ENCODE measurements around the gene AP1M2.

Gene AP1M2

DNA sequence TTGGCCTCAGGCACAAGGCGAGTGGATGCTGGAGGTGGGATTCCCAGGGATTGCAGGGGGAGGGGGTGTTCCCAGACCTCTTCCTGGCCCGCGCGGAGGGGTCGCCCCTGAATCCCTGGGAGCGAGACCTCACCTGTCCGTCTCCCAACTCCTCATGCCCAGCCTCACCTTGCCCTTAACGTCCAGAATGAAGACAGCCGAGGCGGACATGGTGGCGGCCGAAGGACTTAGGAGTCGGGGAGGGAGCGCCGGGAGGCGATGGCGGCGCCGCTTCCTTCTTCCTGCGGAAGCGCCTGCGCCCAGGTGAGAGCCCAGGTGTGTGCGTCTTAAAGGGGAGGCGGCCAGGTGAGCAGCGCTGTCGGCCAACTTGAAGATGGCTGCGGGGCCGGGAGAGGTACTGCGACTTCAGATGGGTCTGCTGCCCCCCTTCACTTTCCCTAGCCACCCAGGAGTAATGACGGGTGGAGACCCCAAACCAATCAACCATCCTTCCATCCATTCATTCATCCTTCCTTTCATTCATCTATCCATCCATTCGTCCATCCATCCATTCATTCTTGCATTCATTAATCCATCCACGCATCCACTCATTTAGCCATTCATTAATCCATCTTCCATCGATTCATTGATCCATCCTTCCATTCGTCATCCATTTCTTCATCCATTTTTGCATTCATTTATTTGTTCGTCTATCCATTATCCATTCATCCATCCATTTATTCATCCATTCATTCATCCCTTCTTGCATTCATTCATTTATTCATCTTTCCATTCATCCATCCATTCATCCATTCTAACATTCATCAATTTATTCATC, at the start of gene AP1M2:
TSS of gene AP1M2 (minus strand) at position 291 of the 817 bp plus-strand sequence. CDS start at position 210, 81 bp downstream.
- no peak for FAIRE-seq

GRCh38 chr19:10636304-10636972, 49.3 kb upstream of the AP1M2 start:
- no peak for FAIRE-seq

DNA sequence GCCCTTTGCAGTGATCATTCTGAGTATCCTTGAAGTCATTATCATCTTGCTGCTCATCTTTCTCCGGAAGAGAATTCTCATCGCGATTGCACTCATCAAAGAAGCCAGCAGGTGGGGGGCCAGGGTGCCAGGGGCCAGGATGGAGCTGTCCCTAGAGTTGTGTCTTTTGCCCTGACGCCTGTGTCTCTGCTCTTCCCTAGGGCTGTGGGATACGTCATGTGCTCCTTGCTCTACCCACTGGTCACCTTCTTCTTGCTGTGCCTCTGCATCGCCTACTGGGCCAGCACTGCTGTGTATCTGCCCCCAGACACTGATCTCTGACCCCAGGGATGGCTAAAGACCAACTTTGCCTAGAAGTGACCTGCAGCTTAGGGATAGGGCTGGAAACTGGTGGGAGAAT, 47.9 kb upstream of the AP1M2 start:
- no peak for FAIRE-seq

DNA sequence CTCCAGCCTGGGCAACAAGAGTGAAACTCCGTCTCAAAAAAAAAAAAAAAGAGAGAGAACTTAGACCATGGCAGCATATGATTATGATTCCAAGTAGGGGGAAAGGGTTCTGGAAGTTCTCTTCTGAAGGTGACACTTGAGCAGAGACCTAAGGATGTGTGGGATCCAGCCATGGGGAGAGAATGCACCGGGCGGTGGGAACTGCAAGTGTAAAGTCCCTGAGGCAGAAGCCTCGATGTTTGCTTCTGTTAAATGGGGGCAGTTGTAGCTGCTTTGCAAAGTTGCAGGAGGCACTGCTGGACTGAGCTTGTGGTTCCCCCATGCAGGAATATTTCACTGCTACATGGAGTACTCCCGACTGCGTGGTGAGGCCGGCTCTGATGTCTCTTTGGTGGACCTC, 47.3 kb upstream of the AP1M2 start:
- no peak for FAIRE-seq

DNA sequence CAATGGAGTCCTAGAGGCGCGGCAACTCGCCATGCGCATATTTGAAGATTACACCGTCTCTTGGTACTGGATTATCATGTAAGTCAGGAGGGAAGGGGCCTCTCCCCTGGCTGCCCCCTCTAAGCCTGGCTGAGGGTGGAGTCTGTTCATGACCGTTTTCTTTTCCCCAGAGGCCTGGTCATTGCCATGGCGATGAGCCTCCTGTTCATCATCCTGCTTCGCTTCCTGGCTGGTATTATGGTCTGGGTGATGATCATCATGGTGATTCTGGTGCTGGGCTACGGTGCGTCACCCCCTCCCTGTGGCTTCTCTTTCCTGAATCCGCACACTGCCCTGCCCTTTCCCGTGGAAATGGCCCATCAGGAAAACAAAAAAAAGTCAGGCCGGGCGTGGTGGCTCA, 44.8 kb upstream of the AP1M2 start:
- no peak for FAIRE-seq

- FAIRE-seq, result no peak
Observed at GRCh38 chr19:10625762-10626138, 38.6 kb upstream of the AP1M2 start.

GRCh38 chr19:10625003-10625761, 38.1 kb upstream of the AP1M2 start, which contains the start of gene SLC44A2:
TSS of gene SLC44A2 (plus strand) at chr19:10625553. CDS start at chr19:10625634, 81 bp downstream.
- FAIRE-seq, result no peak

DNA sequence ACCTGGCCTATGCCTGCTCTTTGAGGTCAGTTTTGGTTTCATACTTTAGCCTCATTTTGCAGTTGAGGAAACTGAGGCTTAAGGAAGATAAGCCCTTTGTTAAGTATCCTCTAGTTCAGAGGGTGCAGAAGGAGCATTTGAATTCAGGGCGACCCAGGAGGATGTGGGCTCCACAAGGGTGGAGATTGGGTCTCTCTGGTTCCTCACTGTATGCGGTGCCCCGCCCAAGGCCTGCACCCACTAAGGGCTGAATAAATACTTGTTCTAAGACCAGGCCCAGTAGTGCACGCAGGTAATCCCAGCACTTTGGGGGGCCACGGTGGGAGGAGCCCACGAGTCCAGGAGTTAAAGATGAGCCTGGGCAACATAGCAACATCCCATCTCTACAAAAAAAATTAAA, 37.5 kb upstream of the AP1M2 start:
- FAIRE-seq, result no peak

- no peak for FAIRE-seq
Observed at GRCh38 chr19:10621966-10622365, 34.9 kb upstream of the AP1M2 start.

GRCh38 chr19:10620786-10621185, 33.7 kb upstream of the AP1M2 start:
- FAIRE-seq, result no peak

DNA sequence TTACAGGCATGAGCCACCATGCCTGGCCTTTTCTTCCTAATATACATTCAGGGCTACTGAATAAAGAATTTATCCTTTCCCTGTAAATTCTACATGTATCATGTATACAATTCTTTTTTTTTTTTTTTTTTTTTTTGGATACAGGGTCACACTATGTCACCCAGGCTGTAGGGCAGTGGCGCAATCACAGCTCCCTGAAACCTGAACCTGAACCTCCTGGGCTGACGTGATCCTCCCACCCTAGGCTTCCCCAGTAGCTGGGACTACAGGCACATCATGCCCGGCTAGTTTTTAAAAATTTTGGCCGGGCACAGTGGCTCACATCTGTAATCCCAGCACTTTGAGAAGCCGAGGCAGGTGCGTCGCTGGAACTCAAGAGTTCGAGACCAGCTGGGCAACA, 31.7 kb upstream of the AP1M2 start:
- no peak for FAIRE-seq

GRCh38 chr19:10617409-10618121, 30.5 kb upstream of the AP1M2 start:
- FAIRE-seq, result no peak

- FAIRE-seq, result no peak
Observed at GRCh38 chr19:10615429-10616023, 28.4 kb upstream of the AP1M2 start.

DNA sequence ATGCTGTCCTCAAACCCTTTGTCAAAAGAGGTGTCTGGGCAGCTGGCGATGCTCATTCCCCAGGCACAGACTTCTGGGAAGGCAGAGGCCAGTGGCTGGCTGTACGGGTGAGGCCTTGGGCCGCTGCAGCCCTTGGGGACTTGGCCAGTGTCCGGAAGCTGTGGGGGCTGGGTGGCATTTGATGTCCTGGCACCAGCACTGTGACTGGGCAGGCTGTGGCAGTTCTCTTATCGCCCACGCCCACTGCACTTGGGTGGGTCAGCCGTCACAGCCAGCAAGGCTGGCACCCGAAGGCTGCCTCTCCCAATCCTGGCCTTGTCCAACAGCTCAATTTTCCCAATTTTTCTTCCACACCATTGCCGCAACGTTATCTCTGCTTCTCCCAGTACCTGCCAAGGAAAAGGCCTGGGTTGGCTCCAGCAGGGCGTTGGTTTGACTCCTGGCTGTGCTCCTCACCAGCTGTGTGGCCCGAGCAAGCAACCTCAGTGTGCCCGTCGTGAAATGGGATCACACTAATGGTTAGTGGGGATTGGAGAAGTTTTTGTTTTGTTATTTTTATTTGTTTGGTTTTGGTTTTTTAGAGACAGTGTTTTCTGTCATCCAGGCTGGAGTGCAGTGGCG, 25.5 kb upstream of the AP1M2 start:
- no peak for FAIRE-seq

DNA sequence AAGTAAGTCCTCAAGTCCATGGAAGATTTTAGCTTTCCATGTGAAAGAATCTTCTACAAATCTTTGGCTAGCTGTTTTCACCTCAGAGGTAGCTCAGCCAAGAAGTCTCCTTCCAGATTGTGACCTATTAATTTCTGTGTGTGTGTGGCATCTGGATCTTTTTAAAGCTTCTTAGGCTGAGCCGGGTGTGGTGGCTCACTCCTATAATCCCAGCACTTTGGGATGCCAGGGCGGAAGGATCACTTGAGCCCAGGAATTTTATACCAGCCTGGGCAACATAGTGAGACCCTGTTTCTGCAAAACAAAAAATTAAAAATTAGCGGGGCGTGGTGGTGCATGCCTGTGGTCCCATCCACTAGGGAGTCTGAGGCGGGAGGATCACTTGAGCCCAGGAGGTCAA, 24.8 kb upstream of the AP1M2 start:
- FAIRE-seq, result no peak

DNA sequence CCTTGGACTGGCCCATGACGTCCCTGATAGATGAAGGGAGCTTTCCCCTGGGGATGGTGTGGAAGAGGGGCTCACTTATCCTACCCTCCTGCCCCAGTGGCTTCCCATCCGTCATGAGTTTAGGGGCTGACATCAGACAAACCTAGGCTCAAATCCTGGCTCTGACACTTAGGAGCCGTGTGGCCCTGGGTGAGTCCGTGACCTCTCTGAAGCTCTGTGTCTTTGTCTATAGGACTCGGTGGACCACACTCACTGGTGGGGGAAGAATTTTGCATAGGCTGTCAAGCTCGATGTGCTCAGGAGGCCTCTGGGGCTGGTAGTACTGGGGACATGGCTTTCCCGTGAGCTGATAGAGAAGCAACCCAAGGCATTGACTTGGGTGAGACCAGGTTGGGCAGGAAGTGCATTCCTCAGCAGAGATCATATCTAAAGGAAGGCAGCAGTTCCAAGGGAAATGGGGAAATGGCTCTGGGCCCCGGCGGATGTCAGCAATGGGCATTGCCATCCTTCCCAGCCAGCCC, 17.4 kb upstream of the AP1M2 start:
- FAIRE-seq, result no peak

DNA sequence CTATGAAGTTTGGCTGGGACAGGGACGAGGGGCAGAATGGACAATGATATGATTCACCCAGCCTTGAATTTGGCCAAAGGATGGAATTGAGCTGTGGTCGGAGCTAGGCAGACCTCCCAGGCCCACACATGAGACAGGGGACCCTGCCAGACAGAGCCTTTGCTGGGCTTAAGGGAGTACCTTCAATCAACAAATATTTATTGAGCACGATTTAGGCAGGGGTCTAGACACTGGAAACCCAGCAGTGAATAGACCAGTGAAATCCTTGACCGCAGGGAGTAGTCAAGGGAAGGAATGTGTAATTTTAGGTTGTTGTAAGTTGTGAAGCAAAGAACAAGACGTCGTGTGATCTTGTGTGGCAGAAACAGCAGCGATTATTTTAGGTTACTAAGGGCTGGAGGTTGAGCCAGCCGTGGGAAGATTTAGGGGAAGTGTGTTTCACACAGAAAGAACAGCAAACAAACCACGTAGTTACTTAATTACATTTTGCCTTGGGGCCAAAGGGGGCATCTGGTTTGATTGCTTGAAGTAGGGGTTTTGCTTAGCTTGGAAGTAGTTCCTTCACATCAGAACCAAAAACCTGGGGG, 16.9 kb upstream of the AP1M2 start:
- no peak for FAIRE-seq

DNA sequence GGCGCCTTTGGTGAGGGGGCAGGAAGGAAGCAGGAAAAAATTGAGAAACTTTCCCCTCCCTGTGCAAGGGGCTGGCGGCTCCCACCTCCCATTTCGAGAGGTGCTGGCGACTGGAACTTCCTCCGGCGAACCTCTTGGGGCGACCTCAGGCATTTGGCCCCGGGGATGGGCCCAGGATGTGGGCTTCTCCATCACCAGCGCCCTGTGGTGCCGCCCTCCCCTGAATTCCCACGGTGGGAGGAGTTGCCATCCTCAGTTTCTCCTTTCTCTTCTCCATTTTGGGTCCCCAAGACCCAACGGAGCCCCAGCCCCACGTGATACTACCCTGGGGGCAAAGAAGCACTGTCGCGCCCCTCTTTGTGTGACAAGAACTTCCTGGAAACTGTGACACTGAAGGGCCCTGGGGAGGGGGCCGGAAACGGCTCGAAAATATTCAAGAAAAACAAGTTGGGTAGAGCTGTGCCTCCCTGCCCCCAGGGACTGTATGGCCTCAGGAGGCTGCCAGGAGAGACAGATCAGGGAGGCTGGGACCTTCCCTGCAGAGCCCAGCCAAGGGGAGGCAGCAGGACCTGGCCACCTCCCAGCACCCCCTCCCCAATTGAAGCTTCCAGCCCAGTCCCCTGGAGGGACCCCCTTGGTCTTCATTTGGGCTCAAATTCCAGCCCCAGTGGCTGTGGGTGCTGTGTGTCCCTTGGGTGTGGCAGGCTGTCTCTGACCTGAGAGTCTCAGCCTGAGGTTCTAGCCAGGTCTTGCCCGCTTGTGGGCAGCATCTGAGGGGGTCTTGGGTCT, 16.2 kb upstream of the AP1M2 start:
- no peak for FAIRE-seq

DNA sequence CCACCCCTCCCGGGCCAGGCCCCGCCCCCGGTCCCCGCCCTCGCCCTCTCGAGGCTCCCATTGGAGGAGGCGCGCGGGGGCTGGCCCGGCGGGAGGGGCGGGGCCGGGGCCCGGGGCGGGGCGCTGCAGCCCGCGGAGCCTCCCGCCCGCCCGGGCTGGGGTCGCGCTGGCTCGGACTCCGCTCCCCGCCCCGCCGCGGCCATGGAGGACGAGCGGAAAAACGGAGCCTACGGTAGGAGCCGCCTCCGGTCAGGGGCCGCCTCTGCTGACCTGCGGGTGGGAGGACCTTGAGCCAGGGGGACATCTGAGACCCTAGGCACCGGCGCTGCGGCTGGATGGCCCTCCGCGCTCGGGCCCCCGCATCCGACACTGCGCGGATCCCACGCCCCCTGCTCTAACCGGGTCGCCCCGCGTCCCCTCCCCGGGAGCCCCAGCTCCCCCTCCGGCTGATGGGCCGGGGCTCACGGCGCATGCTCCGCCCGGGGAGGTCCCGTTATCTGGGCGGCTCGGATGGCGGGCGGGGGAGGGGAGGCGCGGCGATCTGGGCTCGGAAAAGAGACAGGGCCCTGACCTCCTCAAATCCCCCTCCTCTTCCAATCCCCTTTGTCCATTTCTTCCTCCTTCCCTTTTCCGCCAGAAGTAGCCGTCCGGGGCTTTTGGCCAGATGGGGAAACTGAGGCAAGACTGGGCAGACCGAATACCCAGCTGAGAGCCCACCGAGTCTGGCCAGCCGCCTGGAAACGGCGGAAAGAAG, 15.4 kb upstream of the AP1M2 start:
- FAIRE-seq, result no peak

DNA sequence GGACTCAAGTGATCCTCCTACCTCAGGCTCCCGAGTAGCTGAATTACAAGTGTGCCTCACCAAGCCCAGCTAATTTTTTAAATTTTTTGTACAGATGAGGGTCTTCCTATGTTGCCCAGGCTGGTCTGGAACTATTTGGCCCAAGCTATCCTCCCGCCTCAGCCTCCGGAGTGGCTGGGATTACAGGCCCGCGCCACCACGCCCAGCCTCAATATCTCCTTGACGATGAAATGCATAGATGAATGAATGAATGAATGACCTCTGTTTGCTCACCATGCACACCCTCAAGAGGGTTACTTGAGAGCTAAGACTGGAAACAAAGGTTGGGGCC, 14.9 kb upstream of the AP1M2 start:
- FAIRE-seq, result no peak
